ENCODE results near the gene ATP8A2. TPM values are rescaled to one million over a fixed set of nuclear protein-coding genes. Genes with fewer than 3 reads are reported as not detected.
A peak's percentile ranks its signal among the peaks of the same experiment; 100 is the strongest.

Gene ATP8A2
- total RNA-seq, 2 experiments from 2014 or later, result 1.6 to 1.7 TPM

GRCh38 chr13:25923217-25924085 is 551.7 kb downstream of the ATP8A2 start:
- Mint-ChIP-seq H3K27me3 (no peaks in the 10 kb centered on the region), H3K4me1 (peaks cover 5% of the 10 kb centered on the region), H3K36me3 (no peaks in the 10 kb centered on the region)

GRCh38 chr13:25927363-25927762 is 555.6 kb downstream of the ATP8A2 start:
- Mint-ChIP-seq H3K27me3 (peaks cover 3% of the 10 kb centered on the region), H3K27ac (no peak overlapping the region), H3K4me3 (no peak overlapping the region), H3K4me1 (no peaks in the 10 kb centered on the region), H3K9me3 (no peaks in the 10 kb centered on the region), H3K36me3 (no peaks in the 10 kb centered on the region)
- no peak for DNase-seq

More at GRCh38 chr13:25923217-25924085, 551.7 kb downstream of the ATP8A2 start:
- no peak overlapping the region for H3K4me3 Mint-ChIP-seq
- H3K27ac Mint-ChIP-seq, result no peak overlapping the region
- H3K9me3 Mint-ChIP-seq, result no peaks in the 10 kb centered on the region
- no peak for DNase-seq

- H3K4me1 Mint-ChIP-seq, result no peaks in the 10 kb centered on the region
- no peaks in the 10 kb centered on the region for H3K9me3 Mint-ChIP-seq
- no peak overlapping the region for H3K4me3 Mint-ChIP-seq
- H3K27ac Mint-ChIP-seq, result no peak overlapping the region
- no peaks in the 10 kb centered on the region for H3K36me3 Mint-ChIP-seq
- no peak for DNase-seq
- H3K27me3 Mint-ChIP-seq, result peaks cover 3% of the 10 kb centered on the region
Observed at GRCh38 chr13:25927932-25928331, 556.2 kb downstream of the ATP8A2 start.

GRCh38 chr13:25928941-25929505 is 557.2 kb downstream of the ATP8A2 start:
- Mint-ChIP-seq H3K9me3 (no peaks in the 10 kb centered on the region), H3K27me3 (peaks cover 3% of the 10 kb centered on the region), H3K27ac (no peak overlapping the region), H3K36me3 (no peaks in the 10 kb centered on the region), H3K4me1 (no peaks in the 10 kb centered on the region), H3K4me3 (no peak overlapping the region)
- no peak for DNase-seq

- H3K4me3 Mint-ChIP-seq, result no peak overlapping the region
- no peaks in the 10 kb centered on the region for H3K9me3 Mint-ChIP-seq
- no peaks in the 10 kb centered on the region for H3K36me3 Mint-ChIP-seq
Observed at GRCh38 chr13:25929816-25930215, 558.0 kb downstream of the ATP8A2 start.

GRCh38 chr13:25930653-25931052 is 558.9 kb downstream of the ATP8A2 start:
- no peak for DNase-seq
- no peaks in the 10 kb centered on the region for H3K36me3 Mint-ChIP-seq
- H3K4me1 Mint-ChIP-seq, result no peaks in the 10 kb centered on the region
- no peaks in the 10 kb centered on the region for H3K9me3 Mint-ChIP-seq
- H3K27me3 Mint-ChIP-seq, result peaks cover 3% of the 10 kb centered on the region
- no peak overlapping the region for H3K4me3 Mint-ChIP-seq
- no peak overlapping the region for H3K27ac Mint-ChIP-seq

More at GRCh38 chr13:25929816-25930215, 558.0 kb downstream of the ATP8A2 start:
- H3K27ac Mint-ChIP-seq, result peak overlapping the region; percentile 22
- H3K27me3 Mint-ChIP-seq, result peaks cover 3% of the 10 kb centered on the region
- H3K4me1 Mint-ChIP-seq, result no peaks in the 10 kb centered on the region
- no peak for DNase-seq

GRCh38 chr13:25932365-25932764 is 560.6 kb downstream of the ATP8A2 start:
- Mint-ChIP-seq H3K9me3 (no peaks in the 10 kb centered on the region), H3K27ac (no peak overlapping the region), H3K4me1 (no peaks in the 10 kb centered on the region), H3K36me3 (no peaks in the 10 kb centered on the region), H3K4me3 (no peak overlapping the region), H3K27me3 (peaks cover 3% of the 10 kb centered on the region)
- DNase-seq, result no peak

- Mint-ChIP-seq H3K36me3 (no peaks in the 10 kb centered on the region), H3K9me3 (no peaks in the 10 kb centered on the region), H3K4me3 (no peak overlapping the region), H3K27me3 (peaks cover 3% of the 10 kb centered on the region), H3K4me1 (no peaks in the 10 kb centered on the region), H3K27ac (no peak overlapping the region)
- DNase-seq, result no peak
Observed at GRCh38 chr13:25933520-25933919, 561.7 kb downstream of the ATP8A2 start.

GRCh38 chr13:25934127-25934526 is 562.4 kb downstream of the ATP8A2 start:
- Mint-ChIP-seq H3K4me3 (no peak overlapping the region), H3K4me1 (no peaks in the 10 kb centered on the region), H3K27ac (no peak overlapping the region), H3K36me3 (no peaks in the 10 kb centered on the region), H3K27me3 (peaks cover 3% of the 10 kb centered on the region), H3K9me3 (no peaks in the 10 kb centered on the region)
- DNase-seq, result no peak

GRCh38 chr13:25939961-25940687 is 568.4 kb downstream of the ATP8A2 start:
- no peak for DNase-seq
- H3K4me1 Mint-ChIP-seq, result peaks cover 4% of the 10 kb centered on the region
- H3K27ac Mint-ChIP-seq, result no peak overlapping the region
- H3K9me3 Mint-ChIP-seq, result no peaks in the 10 kb centered on the region
- H3K36me3 Mint-ChIP-seq, result no peaks in the 10 kb centered on the region
- H3K4me3 Mint-ChIP-seq, result no peak overlapping the region
- no peaks in the 10 kb centered on the region for H3K27me3 Mint-ChIP-seq

GRCh38 chr13:25943081-25943480 is 571.3 kb downstream of the ATP8A2 start:
- H3K27ac Mint-ChIP-seq, result no peak overlapping the region
- peaks cover 8% of the 10 kb centered on the region for H3K4me1 Mint-ChIP-seq
- DNase-seq, result no peak
- H3K36me3 Mint-ChIP-seq, result no peaks in the 10 kb centered on the region
- H3K9me3 Mint-ChIP-seq, result no peaks in the 10 kb centered on the region
- no peaks in the 10 kb centered on the region for H3K27me3 Mint-ChIP-seq
- no peak overlapping the region for H3K4me3 Mint-ChIP-seq

GRCh38 chr13:25943658-25944057 is 571.9 kb downstream of the ATP8A2 start:
- Mint-ChIP-seq H3K9me3 (no peaks in the 10 kb centered on the region), H3K4me1 (peaks cover 8% of the 10 kb centered on the region), H3K27me3 (no peaks in the 10 kb centered on the region), H3K4me3 (no peak overlapping the region), H3K36me3 (no peaks in the 10 kb centered on the region), H3K27ac (no peak overlapping the region)
- DNase-seq, result no peak

GRCh38 chr13:25945596-25945995 is 573.8 kb downstream of the ATP8A2 start:
- DNase-seq, result no peak
- no peak overlapping the region for H3K27ac Mint-ChIP-seq
- H3K27me3 Mint-ChIP-seq, result no peaks in the 10 kb centered on the region
- H3K4me3 Mint-ChIP-seq, result no peak overlapping the region
- peaks cover 4% of the 10 kb centered on the region for H3K4me1 Mint-ChIP-seq
- no peaks in the 10 kb centered on the region for H3K36me3 Mint-ChIP-seq
- no peaks in the 10 kb centered on the region for H3K9me3 Mint-ChIP-seq

GRCh38 chr13:25946321-25946720 is 574.5 kb downstream of the ATP8A2 start:
- DNase-seq, result no peak
- no peak overlapping the region for H3K4me3 Mint-ChIP-seq
- H3K4me1 Mint-ChIP-seq, result peaks cover 4% of the 10 kb centered on the region

GRCh38 chr13:25948910-25949309 is 577.1 kb downstream of the ATP8A2 start:
- H3K4me1 Mint-ChIP-seq, result peaks cover 6% of the 10 kb centered on the region
- H3K27me3 Mint-ChIP-seq, result no peaks in the 10 kb centered on the region
- no peaks in the 10 kb centered on the region for H3K36me3 Mint-ChIP-seq
- DNase-seq, result no peak
- H3K4me3 Mint-ChIP-seq, result no peak overlapping the region
- peaks cover 1% of the 10 kb centered on the region for H3K9me3 Mint-ChIP-seq
- no peak overlapping the region for H3K27ac Mint-ChIP-seq

More at GRCh38 chr13:25946321-25946720, 574.5 kb downstream of the ATP8A2 start:
- Mint-ChIP-seq H3K27me3 (no peaks in the 10 kb centered on the region), H3K9me3 (no peaks in the 10 kb centered on the region), H3K27ac (no peak overlapping the region), H3K36me3 (no peaks in the 10 kb centered on the region)

All from activated naive CD8-positive, alpha-beta T cell treated with anti-CD3 and anti-CD28 coated beads for 36 hours (primary cell).